ENCODE results near the gene PAPPA.

GRCh38 chr9:116309900-116310611, 156.5 kb downstream of the PAPPA start:
- no peak for TF ChIP-seq CTCF (IDR thresholded peaks at IDR 0.05; ENCODE audit: low read depth, low read length)
- no peak for TF ChIP-seq EZH2phosphoT487 (IDR thresholded peaks at IDR 0.05; ENCODE audit: low read depth)
